ENCODE measurements around the gene ZRANB2.

Gene ZRANB2

GRCh38 chr1:71080739-71081696 lies at the start of gene ZRANB2:
ZRANB2 (minus strand) TSS chr1:71081035; CDS start chr1:71080995, 40 bp downstream.
- peaks cover 32% of the 10 kb centered on the region for H3K4me1 Mint-ChIP-seq (ENCODE audit: low read depth)
- H3K27me3 Mint-ChIP-seq: peaks cover 25% of the 10 kb centered on the region
- peak within 1 kb of the TSS; percentile 97 for H3K4me3 Mint-ChIP-seq
- peak; percentile 91 for DNase-seq
- H3K9me3 Mint-ChIP-seq: peaks cover 6% of the 10 kb centered on the region
- H3K27ac Mint-ChIP-seq: peak within 1 kb of the TSS; percentile 100
- peaks cover 42% of the 10 kb centered on the region for H3K36me3 Mint-ChIP-seq (ENCODE audit: low read depth)

- Mint-ChIP-seq H3K9me3 (peaks cover 59% of the 10 kb centered on the region), H3K27me3 (no peaks in the 10 kb centered on the region), H3K27ac (no peak overlapping the region), H3K36me3 (ENCODE audit: low read depth) (no peaks in the 10 kb centered on the region), H3K4me1 (ENCODE audit: low read depth) (no peaks in the 10 kb centered on the region), H3K4me3 (no peak overlapping the region)
- no peak for DNase-seq
Measured at GRCh38 chr1:71128060-71128459, 47.2 kb upstream of the ZRANB2 start.

- no peaks in the 10 kb centered on the region for H3K4me1 Mint-ChIP-seq (ENCODE audit: low read depth)
- no peak overlapping the region for H3K4me3 Mint-ChIP-seq
- H3K27me3 Mint-ChIP-seq: peaks cover 7% of the 10 kb centered on the region
- H3K9me3 Mint-ChIP-seq: peaks cover 11% of the 10 kb centered on the region
- H3K27ac Mint-ChIP-seq: no peak overlapping the region
- H3K36me3 Mint-ChIP-seq (ENCODE audit: low read depth): no peaks in the 10 kb centered on the region
- no peak for DNase-seq
Measured at GRCh38 chr1:71118086-71118485, 37.3 kb upstream of the ZRANB2 start.

- no peaks in the 10 kb centered on the region for H3K36me3 Mint-ChIP-seq (ENCODE audit: low read depth)
- H3K4me1 Mint-ChIP-seq (ENCODE audit: low read depth): no peaks in the 10 kb centered on the region
- H3K27me3 Mint-ChIP-seq: peaks cover 7% of the 10 kb centered on the region
- DNase-seq: no peak
- H3K9me3 Mint-ChIP-seq: peaks cover 4% of the 10 kb centered on the region
- no peak overlapping the region for H3K27ac Mint-ChIP-seq
- no peak overlapping the region for H3K4me3 Mint-ChIP-seq
Measured at GRCh38 chr1:71116729-71117128, 35.9 kb upstream of the ZRANB2 start.

- Mint-ChIP-seq H3K27me3 (peaks cover 19% of the 10 kb centered on the region), H3K4me3 (no peak overlapping the region), H3K9me3 (no peaks in the 10 kb centered on the region), H3K4me1 (ENCODE audit: low read depth) (no peaks in the 10 kb centered on the region), H3K36me3 (ENCODE audit: low read depth) (no peaks in the 10 kb centered on the region), H3K27ac (no peak overlapping the region)
- no peak for DNase-seq
Measured at GRCh38 chr1:71106658-71107322, 26.0 kb upstream of the ZRANB2 start.

- H3K27me3 Mint-ChIP-seq: peaks cover 19% of the 10 kb centered on the region
- H3K9me3 Mint-ChIP-seq: no peaks in the 10 kb centered on the region
- no peaks in the 10 kb centered on the region for H3K4me1 Mint-ChIP-seq (ENCODE audit: low read depth)
- H3K27ac Mint-ChIP-seq: no peak overlapping the region
- H3K4me3 Mint-ChIP-seq: no peak overlapping the region
- DNase-seq: no peak
- no peaks in the 10 kb centered on the region for H3K36me3 Mint-ChIP-seq (ENCODE audit: low read depth)
Measured at GRCh38 chr1:71104417-71104816, 23.6 kb upstream of the ZRANB2 start.

GRCh38 chr1:71101839-71102376 lies 21.1 kb upstream of the ZRANB2 start:
- no peak overlapping the region for H3K27ac Mint-ChIP-seq
- no peaks in the 10 kb centered on the region for H3K36me3 Mint-ChIP-seq (ENCODE audit: low read depth)
- no peak overlapping the region for H3K4me3 Mint-ChIP-seq
- H3K4me1 Mint-ChIP-seq (ENCODE audit: low read depth): no peaks in the 10 kb centered on the region
- DNase-seq: no peak
- peaks cover 19% of the 10 kb centered on the region for H3K27me3 Mint-ChIP-seq
- H3K9me3 Mint-ChIP-seq: no peaks in the 10 kb centered on the region

- Mint-ChIP-seq H3K9me3 (no peaks in the 10 kb centered on the region), H3K4me3 (no peak overlapping the region), H3K27ac (no peak overlapping the region), H3K27me3 (peaks cover 2% of the 10 kb centered on the region), H3K36me3 (ENCODE audit: low read depth) (no peaks in the 10 kb centered on the region), H3K4me1 (ENCODE audit: low read depth) (no peaks in the 10 kb centered on the region)
- no peak for DNase-seq
Measured at GRCh38 chr1:71097428-71097827, 16.6 kb upstream of the ZRANB2 start.

GRCh38 chr1:71094913-71095312 lies 14.1 kb upstream of the ZRANB2 start:
- Mint-ChIP-seq H3K27me3 (peaks cover 2% of the 10 kb centered on the region), H3K4me3 (no peak overlapping the region), H3K9me3 (no peaks in the 10 kb centered on the region), H3K4me1 (ENCODE audit: low read depth) (no peaks in the 10 kb centered on the region), H3K36me3 (ENCODE audit: low read depth) (no peaks in the 10 kb centered on the region), H3K27ac (no peak overlapping the region)
- no peak for DNase-seq

GRCh38 chr1:71093938-71094337 lies 13.1 kb upstream of the ZRANB2 start:
- H3K27me3 Mint-ChIP-seq: peaks cover 4% of the 10 kb centered on the region
- no peak overlapping the region for H3K4me3 Mint-ChIP-seq
- no peak overlapping the region for H3K27ac Mint-ChIP-seq
- H3K36me3 Mint-ChIP-seq (ENCODE audit: low read depth): no peaks in the 10 kb centered on the region
- H3K4me1 Mint-ChIP-seq (ENCODE audit: low read depth): no peaks in the 10 kb centered on the region
- no peaks in the 10 kb centered on the region for H3K9me3 Mint-ChIP-seq
- no peak for DNase-seq

GRCh38 chr1:71089536-71090270 lies 8.9 kb upstream of the ZRANB2 start:
- DNase-seq: no peak
- Mint-ChIP-seq H3K9me3 (no peaks in the 10 kb centered on the region), H3K27ac (no peak overlapping the region), H3K27me3 (peaks cover 23% of the 10 kb centered on the region), H3K4me1 (ENCODE audit: low read depth) (no peaks in the 10 kb centered on the region), H3K4me3 (no peak overlapping the region), H3K36me3 (ENCODE audit: low read depth) (no peaks in the 10 kb centered on the region)

- Mint-ChIP-seq H3K4me3 (no peak overlapping the region), H3K27me3 (peaks cover 29% of the 10 kb centered on the region)
Measured at GRCh38 chr1:71088645-71089287, 7.9 kb upstream of the ZRANB2 start.

GRCh38 chr1:71087713-71088112 lies 6.9 kb upstream of the ZRANB2 start:
- DNase-seq: no peak
- no peak overlapping the region for H3K4me3 Mint-ChIP-seq
- no peaks in the 10 kb centered on the region for H3K9me3 Mint-ChIP-seq
- H3K27me3 Mint-ChIP-seq: peaks cover 35% of the 10 kb centered on the region
- no peaks in the 10 kb centered on the region for H3K36me3 Mint-ChIP-seq (ENCODE audit: low read depth)
- H3K4me1 Mint-ChIP-seq (ENCODE audit: low read depth): no peaks in the 10 kb centered on the region
- H3K27ac Mint-ChIP-seq: no peak overlapping the region

More at GRCh38 chr1:71088645-71089287, 7.9 kb upstream of the ZRANB2 start:
- Mint-ChIP-seq H3K9me3 (no peaks in the 10 kb centered on the region), H3K36me3 (ENCODE audit: low read depth) (no peaks in the 10 kb centered on the region), H3K4me1 (ENCODE audit: low read depth) (no peaks in the 10 kb centered on the region), H3K27ac (no peak overlapping the region)
- no peak for DNase-seq

GRCh38 chr1:71087060-71087459 lies 6.2 kb upstream of the ZRANB2 start:
- H3K4me1 Mint-ChIP-seq (ENCODE audit: low read depth): no peaks in the 10 kb centered on the region
- H3K27ac Mint-ChIP-seq: no peak overlapping the region
- no peak for DNase-seq
- peaks cover under 1% of the 10 kb centered on the region for H3K9me3 Mint-ChIP-seq
- no peak overlapping the region for H3K4me3 Mint-ChIP-seq
- peaks cover 35% of the 10 kb centered on the region for H3K27me3 Mint-ChIP-seq
- H3K36me3 Mint-ChIP-seq (ENCODE audit: low read depth): no peaks in the 10 kb centered on the region

Data from activated T-cell treated with anti-CD3 and anti-CD28 coated beads, Interleukin-2, amount 50 U/mL, for 24 hours (primary cell).